Mesodermal cell (in vitro differentiated cells): ENCODE data around the gene FNDC7. TPM values are rescaled to one million over a fixed set of nuclear protein-coding genes. Genes with fewer than 3 reads are reported as not detected.
"Not testable (repeated sequence)": the region's sequence is repeated elsewhere in the genome, so short reads cannot be mapped to it uniquely, and the experiment has no call there.

Experiments used
- H3K27ac ChIP-seq: 2 replicates; pipeline ENCODE4 v1.7.0; 2013; ENCODE audit warnings: mild to moderate bottlenecking, low read depth, low read length, moderate library complexity; ENCODE audit not compliant: severe bottlenecking
- H3K36me3 ChIP-seq: 2 replicates; pipeline ENCODE4 v1.7.1; 2013; ENCODE audit warnings: mild to moderate bottlenecking, low read length, moderate library complexity; ENCODE audit not compliant: control insufficient read depth, insufficient read depth
- H3K4me1 ChIP-seq: one replicate; pipeline ENCODE4 v1.7.1; 2013; ENCODE audit warnings: mild to moderate bottlenecking, low read length; ENCODE audit not compliant: insufficient read depth, control insufficient read depth, poor library complexity, severe bottlenecking
- H3K4me3 ChIP-seq: 2 replicates; pipeline ENCODE4 v1.7.0; 2013; ENCODE audit warnings: low read length, control low read depth, mild to moderate bottlenecking; ENCODE audit not compliant: insufficient read depth, poor library complexity, severe bottlenecking; ENCODE audit errors: extremely low read depth
- H3K9me3 ChIP-seq: 2 replicates; pipeline ENCODE4 v1.7.1; 2013; ENCODE audit warnings: mild to moderate bottlenecking, low read length, moderate library complexity; ENCODE audit not compliant: control insufficient read depth
- WGBS, 2 experiments: methylation state at CpG; one replicate each; pipeline ENCODE4 v1.1.5; 2013; ENCODE audit warnings: missing lambda C conversion rate in 2 of 2; ENCODE audit not compliant: insufficient coverage in 2 of 2; 5-methylcytosine and 5-hydroxymethylcytosine counted together
- polyA plus RNA-seq, 2 experiments: library from polyadenylated mRNA; stranded (reverse); fragments of 50-300 nt; gene quantifications; one replicate each; pipeline ENCODE4 v1.2.3, GENCODE V29; 2013

The FNDC7 gene, protein sequence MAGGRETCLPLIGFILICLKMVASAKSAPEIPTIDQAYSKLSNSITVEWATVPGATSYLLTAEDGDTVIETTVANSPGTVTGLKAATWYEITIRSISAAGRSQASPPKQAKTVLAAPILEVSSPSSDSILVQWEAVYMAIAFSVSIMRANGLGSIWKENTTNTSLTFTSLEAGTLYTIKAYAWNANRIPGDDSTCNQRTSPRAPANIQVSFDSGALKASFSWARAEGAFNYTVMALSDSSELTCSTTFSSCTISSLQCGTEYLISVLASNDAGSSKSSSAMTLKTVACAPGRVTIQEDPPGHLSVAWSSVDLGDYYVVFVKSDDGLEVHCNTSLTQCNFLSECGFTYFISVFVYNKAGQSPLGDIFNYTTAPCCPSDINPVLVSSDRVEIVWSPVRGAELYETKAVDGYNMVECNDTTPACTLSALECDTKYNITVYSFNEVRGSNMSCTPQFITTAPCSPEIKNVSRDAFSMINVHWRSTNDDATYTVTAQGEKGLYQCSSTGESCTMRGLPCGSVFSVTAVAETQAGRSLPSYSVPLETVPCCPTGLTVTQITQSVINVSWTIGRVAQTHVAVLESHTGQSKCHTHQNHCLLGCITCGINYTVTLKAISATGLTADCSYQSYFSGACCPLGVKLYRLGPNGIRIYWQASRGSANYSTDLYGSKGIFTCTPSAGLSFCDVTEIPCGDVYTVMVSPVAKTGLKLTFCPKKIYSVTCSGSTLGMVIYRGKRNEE
- polyA plus RNA-seq (2013, experiment 1 of 2): 0.33 TPM
- not detected for polyA plus RNA-seq (2013, experiment 2 of 2)

DNA sequence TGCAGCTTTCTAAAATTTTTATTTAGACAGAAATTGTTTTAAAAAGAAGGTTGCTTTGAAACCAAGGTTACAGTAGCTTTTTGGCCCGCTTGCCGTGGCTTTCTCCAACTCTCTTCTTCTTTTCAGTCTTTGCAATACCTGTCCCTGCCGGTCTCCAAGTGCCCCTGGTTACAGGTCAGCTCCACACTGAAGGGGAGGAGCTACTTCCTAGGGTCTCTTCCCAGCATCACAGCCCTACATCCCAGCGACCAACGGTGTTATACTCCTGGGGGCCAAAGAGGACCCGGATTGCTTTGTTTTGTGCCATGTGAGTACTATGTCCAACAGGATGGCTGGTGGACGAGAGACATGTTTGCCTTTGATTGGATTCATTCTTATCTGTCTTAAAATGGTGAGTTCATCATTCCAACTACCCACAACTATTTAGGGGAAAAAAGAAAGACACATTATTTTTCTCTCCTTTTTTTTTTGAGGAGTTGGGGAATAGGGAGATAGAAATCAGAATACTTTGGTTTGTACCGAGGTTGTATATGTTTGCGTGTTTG is at the start of gene FNDC7:
FNDC7 (plus strand) TSS at position 303 of the 545 bp plus-strand sequence; CDS start at position 329, 26 bp downstream.
- H3K27ac ChIP-seq: no peak within 1 kb of the TSS
- H3K36me3 ChIP-seq: no peaks in the 10 kb centered on the region
- H3K9me3 ChIP-seq: no peaks in the 10 kb centered on the region
- no peaks in the 10 kb centered on the region for H3K4me1 ChIP-seq
- 17 to 60% methylated on average over 1 to 3 of the region's 9 CpGs for WGBS, 2 experiments
- H3K4me3 ChIP-seq: no peak within 1 kb of the TSS

DNA sequence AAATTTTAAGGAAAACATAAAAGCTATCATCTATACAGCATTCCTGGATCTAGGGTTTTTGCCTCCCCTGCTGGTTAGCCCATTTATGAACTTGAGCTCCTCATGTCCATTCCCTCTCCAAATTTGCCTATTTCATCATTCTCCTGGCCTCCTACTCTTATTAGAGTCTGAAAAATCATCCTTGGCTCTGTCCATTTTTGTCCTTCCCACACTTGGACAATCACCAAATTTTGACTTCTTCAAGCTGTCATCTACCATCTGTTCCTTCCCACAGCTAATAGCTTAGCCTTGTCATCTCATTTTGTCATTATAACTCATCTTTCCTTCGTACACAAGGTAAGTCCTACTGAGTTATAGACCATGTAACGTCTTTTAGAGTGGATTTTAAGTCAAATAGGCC is 49.6 kb upstream of the FNDC7 start:
- H3K4me3 ChIP-seq: no peak overlapping the region
- H3K9me3 ChIP-seq: no peaks in the 10 kb centered on the region
- no peaks in the 10 kb centered on the region for H3K4me1 ChIP-seq
- H3K36me3 ChIP-seq: no peaks in the 10 kb centered on the region
- H3K27ac ChIP-seq: no peak overlapping the region
- 80% methylated on average over 1 of the region's 2 CpGs; no CpG with 5 or more reads in 1 of the 2 experiments for WGBS, 2 experiments

DNA sequence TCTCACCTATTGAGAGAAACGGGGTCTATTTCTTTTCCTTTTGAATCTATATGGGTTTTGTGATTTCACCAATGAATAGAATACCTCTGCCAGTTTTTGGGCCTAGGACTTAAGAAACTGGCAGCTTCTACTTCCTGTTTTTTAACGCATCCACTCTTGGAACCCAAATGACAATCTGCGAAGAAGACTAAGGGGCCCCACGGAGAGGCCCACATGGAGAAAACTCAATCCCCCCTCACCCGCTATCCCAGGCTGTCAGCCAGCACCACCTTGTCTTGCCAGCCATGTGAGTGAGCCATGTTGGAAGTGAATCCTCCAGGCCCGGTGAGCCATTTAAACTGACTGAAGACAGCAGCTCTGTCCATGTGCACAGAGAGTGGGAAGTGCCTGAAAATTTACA is 48.2 kb upstream of the FNDC7 start:
- Histone ChIP-seq H3K36me3 (no peaks in the 10 kb centered on the region), H3K9me3 (no peaks in the 10 kb centered on the region), H3K4me3 (no peak overlapping the region), H3K27ac (no peak overlapping the region), H3K4me1 (no peaks in the 10 kb centered on the region)
- WGBS, 2 experiments: 91 to 100% methylated on average over 4 of the region's 6 CpGs

DNA sequence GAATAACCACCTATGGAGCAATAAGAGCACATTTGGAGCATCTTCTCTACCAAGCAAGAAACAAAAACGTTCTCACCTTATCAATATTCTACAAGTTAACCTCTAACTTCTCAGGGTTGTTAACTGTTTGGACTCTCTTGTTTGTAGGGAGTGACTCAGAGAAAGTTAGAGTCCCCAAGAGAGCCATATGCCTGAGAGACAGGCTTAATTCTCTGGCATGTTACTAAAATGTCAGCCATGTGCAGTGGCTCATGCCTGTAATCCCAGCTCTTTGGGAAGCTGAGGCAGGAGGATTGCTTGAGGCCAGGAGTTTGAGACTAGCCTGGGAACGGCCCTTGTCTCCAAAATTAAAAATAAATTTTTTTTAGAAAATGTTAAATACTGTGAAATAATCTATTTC is 47.6 kb upstream of the FNDC7 start:
- H3K4me1 ChIP-seq: no peaks in the 10 kb centered on the region
- H3K36me3 ChIP-seq: no peaks in the 10 kb centered on the region
- H3K9me3 ChIP-seq: no peaks in the 10 kb centered on the region
- WGBS, 2 experiments: 80% methylated on average over 1 of the region's 2 CpGs; no CpG with 5 or more reads in 1 of the 2 experiments
- H3K4me3 ChIP-seq: no peak overlapping the region
- no peak overlapping the region for H3K27ac ChIP-seq

DNA sequence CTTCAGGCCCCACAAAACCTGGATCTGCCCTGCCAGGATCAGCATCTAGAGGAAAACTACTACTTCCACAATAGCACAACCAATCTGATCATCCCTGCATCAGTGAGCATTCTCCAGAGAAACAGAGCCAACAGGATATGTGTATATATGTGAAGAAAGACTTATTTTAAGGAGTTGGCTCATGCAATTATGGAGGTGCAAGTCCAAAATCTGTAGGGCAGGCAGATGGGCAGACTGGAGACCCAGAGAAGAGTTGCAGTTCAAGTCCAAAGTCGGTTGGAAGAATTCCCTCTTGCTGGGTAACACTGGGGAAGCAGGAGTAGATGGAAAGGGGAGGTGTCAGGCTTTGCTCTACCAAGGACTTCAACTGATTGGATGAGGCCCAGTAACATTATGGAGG is 46.9 kb upstream of the FNDC7 start:
- Histone ChIP-seq H3K27ac (no peak overlapping the region), H3K36me3 (no peaks in the 10 kb centered on the region), H3K9me3 (no peaks in the 10 kb centered on the region), H3K4me1 (no peaks in the 10 kb centered on the region), H3K4me3 (no peak overlapping the region)
- 60 to 75% methylated on average over 1 of the region's 1 CpG for WGBS, 2 experiments

DNA sequence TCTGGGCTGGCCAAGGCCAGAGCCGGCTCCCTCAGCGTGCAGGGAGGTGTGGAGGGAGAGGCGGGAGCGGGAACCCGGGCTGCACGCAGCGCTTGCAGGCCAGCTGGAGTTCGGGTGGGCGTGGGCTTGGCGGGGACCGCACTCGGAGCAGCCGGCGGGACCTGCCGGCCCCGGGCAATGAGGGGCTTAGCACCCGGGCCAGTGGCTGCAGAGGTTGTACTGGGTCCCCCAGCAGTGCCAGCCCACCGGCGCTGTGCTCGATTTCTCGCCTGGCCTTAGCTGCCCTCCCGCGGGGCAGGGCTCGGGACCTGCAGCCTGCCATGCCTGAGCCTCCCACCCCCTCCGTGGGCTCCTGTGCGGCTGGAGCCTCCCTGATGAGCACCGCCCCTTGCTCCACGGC is 45.3 kb upstream of the FNDC7 start:
- not testable (repeated sequence) for H3K27ac ChIP-seq, H3K4me3 ChIP-seq, H3K4me1 ChIP-seq, H3K9me3 ChIP-seq, H3K36me3 ChIP-seq
- 93 to 98% methylated on average over 6 to 24 of the region's 28 CpGs for WGBS, 2 experiments

DNA sequence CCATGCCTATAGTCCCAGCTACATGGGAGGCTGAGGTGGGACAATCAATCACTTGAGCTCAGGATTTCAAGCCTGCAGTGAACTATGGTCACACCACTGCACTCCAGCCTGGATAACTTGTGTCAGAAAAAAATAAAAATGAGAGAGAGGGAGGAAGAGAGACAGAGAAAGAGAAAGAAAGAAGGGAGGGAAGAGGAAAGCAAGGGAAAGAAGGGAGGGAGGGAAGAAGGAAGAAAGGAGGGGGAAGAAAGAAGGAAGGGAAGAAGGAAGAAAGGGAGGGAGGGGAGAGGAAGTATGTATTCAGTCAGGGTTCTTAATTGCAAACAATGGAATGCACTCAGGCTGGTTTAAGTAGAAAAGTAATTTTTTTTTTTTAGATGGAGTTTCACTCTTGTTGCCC is 43.9 kb upstream of the FNDC7 start:
- H3K27ac ChIP-seq: no peak overlapping the region
- H3K4me3 ChIP-seq: no peak overlapping the region
- H3K36me3 ChIP-seq: no peaks in the 10 kb centered on the region
- no peaks in the 10 kb centered on the region for H3K4me1 ChIP-seq
- no peaks in the 10 kb centered on the region for H3K9me3 ChIP-seq

DNA sequence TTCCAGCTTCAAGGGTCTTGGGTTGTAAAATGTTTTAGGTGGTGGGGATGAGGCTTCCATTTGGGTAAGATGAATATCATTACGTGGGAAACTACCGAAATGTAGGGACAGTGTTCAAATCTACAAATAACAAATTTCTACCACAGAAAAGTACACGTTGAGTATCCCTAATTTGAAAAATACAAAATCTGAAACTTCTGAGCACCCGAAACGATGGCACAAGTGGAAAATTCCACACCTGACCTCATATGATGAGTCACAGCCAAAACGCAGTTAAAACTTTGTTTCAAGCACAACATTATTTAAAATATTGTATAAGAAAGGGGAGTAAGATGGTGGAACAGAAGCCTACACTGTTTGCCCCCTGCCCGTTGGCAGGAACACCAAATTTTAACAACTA is 43.0 kb upstream of the FNDC7 start:
- Histone ChIP-seq H3K27ac (no peak overlapping the region), H3K4me1 (no peaks in the 10 kb centered on the region), H3K36me3 (no peaks in the 10 kb centered on the region), H3K4me3 (no peak overlapping the region), H3K9me3 (no peaks in the 10 kb centered on the region)
- 66 to 88% methylated on average over 3 to 4 of the region's 7 CpGs for WGBS, 2 experiments

DNA sequence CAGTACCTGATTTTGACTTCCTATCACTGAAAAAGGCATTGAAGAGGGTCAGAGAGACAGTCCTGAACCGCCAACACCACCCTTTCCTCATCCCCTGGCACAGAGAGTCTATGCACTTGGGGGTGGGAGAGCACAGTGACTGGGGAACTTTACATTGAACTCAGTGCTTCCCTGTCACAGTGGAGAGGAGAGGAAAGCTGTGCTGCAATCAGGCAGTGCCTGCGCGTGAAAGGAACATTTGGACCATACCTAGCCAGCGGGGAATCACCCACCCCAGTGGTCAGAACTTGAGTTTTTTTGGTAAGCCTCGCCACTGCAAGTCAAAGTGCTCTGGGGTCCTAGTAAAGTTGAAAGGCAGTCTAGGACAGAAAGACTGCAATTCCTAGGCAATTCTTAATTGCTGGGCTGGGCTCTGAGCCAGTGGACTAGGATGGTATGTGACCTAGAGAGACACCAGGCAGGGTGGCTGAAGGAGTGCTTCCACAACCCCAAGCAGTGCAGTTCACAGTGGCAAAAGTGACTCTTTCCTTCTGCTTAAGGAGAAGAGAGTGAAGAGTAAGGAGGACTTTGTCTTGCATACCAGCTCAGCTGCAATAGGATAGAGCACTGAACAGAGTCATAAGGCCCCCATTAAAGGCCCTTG is 42.5 kb upstream of the FNDC7 start:
- no peaks in the 10 kb centered on the region for H3K9me3 ChIP-seq
- H3K4me3 ChIP-seq: no peak overlapping the region
- no peaks in the 10 kb centered on the region for H3K4me1 ChIP-seq
- no peaks in the 10 kb centered on the region for H3K36me3 ChIP-seq
- 95 to 100% methylated on average over 1 to 2 of the region's 5 CpGs for WGBS, 2 experiments
- no peak overlapping the region for H3K27ac ChIP-seq

DNA sequence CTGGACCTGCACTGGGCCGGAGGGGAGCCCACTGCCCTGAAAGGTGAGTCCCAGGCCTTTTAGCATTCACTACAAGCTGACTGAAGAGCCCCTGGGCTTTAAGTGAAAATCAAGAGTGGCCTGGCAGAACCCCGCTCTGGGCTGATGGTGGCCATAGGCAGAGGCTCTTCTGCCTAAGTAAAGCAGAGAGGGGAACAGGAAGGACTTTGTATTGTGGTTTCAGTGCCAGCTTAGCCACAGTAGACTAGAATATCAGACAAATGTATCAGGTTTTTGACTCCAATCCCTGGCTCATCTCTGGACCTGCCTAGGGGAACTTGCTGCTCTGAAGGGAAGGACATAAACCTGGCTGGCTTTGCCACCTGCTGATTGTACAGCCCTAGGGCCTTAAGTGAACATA is 41.6 kb upstream of the FNDC7 start:
- Histone ChIP-seq H3K4me1 (no peaks in the 10 kb centered on the region), H3K27ac (no peak overlapping the region), H3K4me3 (no peak overlapping the region), H3K9me3 (no peaks in the 10 kb centered on the region), H3K36me3 (no peaks in the 10 kb centered on the region)
- 80 to 100% methylated on average over 2 of the region's 2 CpGs for WGBS, 2 experiments
